GM13976 (cell line): ENCODE data around the gene KDM2B.

Experiments
- DNase-seq: peaks from one replicate; pipeline ENCODE4 v3.0.0; 2012; ENCODE audit warnings: low spot score
- in situ Hi-C: fragments of 300-500 bp; cut with MboI; formaldehyde crosslinking; loops from one replicate; pipeline ENCODE4 v1.12.0; 2022; ENCODE audit warnings: low sequenced_read_pairs, mixed read lengths, inconsistent platforms; ENCODE audit not compliant: unreplicated experiment
- TF ChIP-seq, protein P1 (sequence below): IDR thresholded peaks from 2 replicates; pipeline ENCODE4 v1.5.1; 2012; ENCODE audit warnings: borderline replicate concordance, mild to moderate bottlenecking; ENCODE audit not compliant: insufficient read depth; ENCODE audit errors: extremely low read depth, missing control alignments, control extremely low read depth

KDM2B gene

GRCh38 chr12:121448771-121449315 lies 132.0 kb downstream of the KDM2B start:
- in situ Hi-C loops = loop anchor here (25.0 kb wide), 1 partner anchor 112 kb away; no protein-coding TSS in a partner anchor
- DNase-seq = no peak
- TF ChIP-seq, protein P1, sequence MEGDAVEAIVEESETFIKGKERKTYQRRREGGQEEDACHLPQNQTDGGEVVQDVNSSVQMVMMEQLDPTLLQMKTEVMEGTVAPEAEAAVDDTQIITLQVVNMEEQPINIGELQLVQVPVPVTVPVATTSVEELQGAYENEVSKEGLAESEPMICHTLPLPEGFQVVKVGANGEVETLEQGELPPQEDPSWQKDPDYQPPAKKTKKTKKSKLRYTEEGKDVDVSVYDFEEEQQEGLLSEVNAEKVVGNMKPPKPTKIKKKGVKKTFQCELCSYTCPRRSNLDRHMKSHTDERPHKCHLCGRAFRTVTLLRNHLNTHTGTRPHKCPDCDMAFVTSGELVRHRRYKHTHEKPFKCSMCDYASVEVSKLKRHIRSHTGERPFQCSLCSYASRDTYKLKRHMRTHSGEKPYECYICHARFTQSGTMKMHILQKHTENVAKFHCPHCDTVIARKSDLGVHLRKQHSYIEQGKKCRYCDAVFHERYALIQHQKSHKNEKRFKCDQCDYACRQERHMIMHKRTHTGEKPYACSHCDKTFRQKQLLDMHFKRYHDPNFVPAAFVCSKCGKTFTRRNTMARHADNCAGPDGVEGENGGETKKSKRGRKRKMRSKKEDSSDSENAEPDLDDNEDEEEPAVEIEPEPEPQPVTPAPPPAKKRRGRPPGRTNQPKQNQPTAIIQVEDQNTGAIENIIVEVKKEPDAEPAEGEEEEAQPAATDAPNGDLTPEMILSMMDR = no peak

GRCh38 chr12:121446750-121447149 lies 134.1 kb downstream of the KDM2B start:
- DNase-seq = no peak
- TF ChIP-seq, protein P1 = no peak
- in situ Hi-C loops = loop anchor here (25.0 kb wide), 1 partner anchor 109 kb away; no protein-coding TSS in a partner anchor

- in situ Hi-C loops = loop anchor here (25.0 kb wide), 1 partner anchor 108 kb away; no protein-coding TSS in a partner anchor
- DNase-seq = no peak
- TF ChIP-seq, protein P1 = no peak
These were observed 136.0 kb downstream of the KDM2B start for GRCh38 chr12:121444842-121445202.

DNA sequence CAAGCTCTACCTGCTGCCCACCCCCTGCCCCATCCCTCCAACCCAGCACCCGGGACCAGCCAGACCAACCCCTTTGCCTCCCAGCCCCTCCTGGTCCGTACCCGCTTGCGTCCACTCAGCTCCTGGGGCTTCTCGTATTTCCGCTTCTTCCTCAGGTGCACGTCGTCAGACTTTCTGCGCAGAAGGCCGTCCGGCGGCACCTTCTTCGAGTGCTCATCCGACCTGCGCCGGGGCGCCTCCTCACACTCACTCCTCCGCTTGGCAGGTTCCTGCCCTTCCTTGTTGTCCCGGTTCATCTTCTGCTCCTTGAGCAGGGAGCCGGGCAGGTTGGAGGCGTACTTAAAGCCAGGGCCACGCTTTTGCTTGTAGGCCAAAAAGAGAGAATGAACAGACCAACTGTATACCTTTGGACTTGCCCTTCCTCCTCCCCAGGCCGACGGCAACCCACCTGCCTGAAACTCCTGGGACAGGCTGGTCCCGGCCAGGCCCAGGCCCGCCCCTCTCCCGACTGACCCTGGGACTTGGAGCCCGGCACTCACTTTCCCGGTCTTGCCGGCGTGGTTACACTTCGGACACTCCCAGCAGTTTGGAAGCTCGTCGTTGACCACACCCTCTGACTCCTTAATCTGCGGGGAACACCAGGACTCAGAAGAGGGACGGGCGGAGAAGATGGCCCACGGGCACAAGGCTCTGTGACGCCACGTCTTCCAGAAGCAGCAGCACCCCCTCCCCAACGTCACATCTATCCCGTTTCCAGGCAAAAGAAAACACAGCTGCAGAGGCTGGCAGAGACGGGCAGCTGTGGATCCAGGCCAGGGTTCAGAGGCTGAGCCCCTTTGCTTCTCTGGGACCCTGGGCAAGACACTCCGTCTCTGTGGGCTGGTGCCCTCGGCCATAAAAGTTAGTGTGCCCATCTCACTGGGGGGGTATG lies 136.6 kb downstream of the KDM2B start:
- DNase-seq = no peak
- in situ Hi-C loops = loop anchor here (25.0 kb wide), 1 partner anchor 107 kb away; no protein-coding TSS in a partner anchor
- TF ChIP-seq, protein P1 = no peak

DNA sequence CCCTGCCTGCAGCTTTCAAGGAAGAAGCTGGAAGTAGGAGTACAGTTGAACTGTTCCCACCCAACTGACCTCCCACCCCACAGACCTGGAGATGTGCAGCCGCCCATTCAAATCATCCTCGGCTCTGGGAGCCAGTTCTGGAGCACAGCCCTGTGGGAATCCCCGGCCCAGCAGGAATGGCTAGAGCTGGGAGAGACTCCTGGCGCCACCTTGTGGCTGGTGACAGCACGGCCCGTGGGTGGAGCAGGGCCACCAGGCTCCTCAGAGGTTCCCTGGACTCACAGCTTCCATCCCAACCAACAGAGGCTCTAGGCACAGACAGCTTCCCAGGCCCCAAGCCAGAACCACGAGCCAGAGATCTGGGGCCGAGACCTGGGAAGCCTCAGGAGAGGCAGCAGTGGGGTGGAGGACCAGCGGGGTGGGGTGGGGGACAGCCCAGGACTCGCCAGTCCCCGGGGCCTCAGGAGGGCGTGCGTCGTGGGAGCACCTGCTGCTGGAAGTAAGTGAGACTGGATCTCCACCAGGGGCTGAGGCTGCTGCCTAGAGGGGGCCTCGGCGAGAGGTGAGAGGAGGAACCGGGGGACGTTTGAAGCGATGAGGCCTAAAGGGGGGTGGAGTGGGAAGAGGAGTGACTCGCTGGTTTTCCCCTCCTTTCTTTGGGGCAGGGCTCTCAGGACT lies 137.5 kb downstream of the KDM2B start:
- DNase-seq = peak; percentile 93
- TF ChIP-seq, protein P1 = peak; percentile 84
- in situ Hi-C loops = loop anchor here (25.0 kb wide), 1 partner anchor 106 kb away; no protein-coding TSS in a partner anchor
